Natural killer cell (primary cell): ENCODE data around the gene AASDHPPT. TPM values are rescaled to one million over a fixed set of nuclear protein-coding genes. Genes with fewer than 3 reads are reported as not detected.
A peak's percentile ranks its signal among the peaks of the same experiment; 100 is the strongest.

ENCODE experiments used
- ATAC-seq, 3 donors: fragments of 150-1000 bp in 2 of 3; fragments of 200-7000 bp in 1 of 3; cut with Tn5 transposase; 1 replicate in 1 of 3; 2 replicates in 2 of 3; pipeline ENCODE4 v1.10.0; 2021; ENCODE audit warnings: mild to moderate bottlenecking in 2 of 3, moderate library complexity in 2 of 3
- DNase-seq, 2 donors: peaks; one replicate each; pipeline versions ENCODE4 v3.0.0 to v3.0.0-alpha.2; 2013 to 2021; ENCODE audit warnings: mixed read lengths in 1 of 2
- H3K27ac ChIP-seq: one replicate; pipeline ENCODE4 v1.5.1; 2013; ENCODE audit warnings: mild to moderate bottlenecking, low read length
- H3K27me3 ChIP-seq: one replicate; pipeline ENCODE4 v1.6.1; 2013; ENCODE audit warnings: low read length; ENCODE audit not compliant: control insufficient read depth, insufficient read depth
- H3K36me3 ChIP-seq: one replicate; pipeline ENCODE4 v1.6.1; 2013; ENCODE audit warnings: low read length; ENCODE audit not compliant: control insufficient read depth, insufficient read depth
- H3K4me1 ChIP-seq: one replicate; pipeline ENCODE4 v1.6.1; 2013; ENCODE audit warnings: low read length; ENCODE audit not compliant: control insufficient read depth, insufficient read depth
- H3K4me3 ChIP-seq: one replicate; pipeline ENCODE4 v1.5.1; 2013; ENCODE audit warnings: low read length
- H3K9me3 ChIP-seq: one replicate; pipeline ENCODE4 v1.6.1; 2013; ENCODE audit warnings: low read length; ENCODE audit not compliant: control insufficient read depth, insufficient read depth
- H3K27ac Mint-ChIP-seq, 2 donors: one replicate each; pipeline ENCODE4 v1.8.0; 2022; ENCODE audit warnings: mild to moderate bottlenecking in 2 of 2, mixed read lengths in 2 of 2, moderate library complexity in 1 of 2
- H3K27me3 Mint-ChIP-seq, 2 donors: one replicate each; pipeline ENCODE4 v1.8.0; 2022; ENCODE audit warnings: low read depth in 2 of 2, mixed read lengths in 2 of 2
- H3K36me3 Mint-ChIP-seq: one replicate; pipeline ENCODE4 v1.8.0; 2022; ENCODE audit warnings: mixed read lengths
- H3K4me1 Mint-ChIP-seq, 2 donors: one replicate each; pipeline ENCODE4 v1.8.0; 2022; ENCODE audit warnings: mixed read lengths in 2 of 2
- H3K4me3 Mint-ChIP-seq: one replicate; pipeline ENCODE4 v1.8.0; 2022; ENCODE audit warnings: mild to moderate bottlenecking, moderate library complexity, mixed read lengths
- H3K9me3 Mint-ChIP-seq, 2 donors: one replicate each; pipeline ENCODE4 v1.8.0; 2022; ENCODE audit warnings: mixed read lengths in 2 of 2
- WGBS: methylation state at CpG from one replicate; pipeline ENCODE4 v1.1.7; 2013; ENCODE audit warnings: missing lambda C conversion rate; ENCODE audit not compliant: insufficient coverage; 5-methylcytosine and 5-hydroxymethylcytosine counted together
- intact Hi-C: fragments of 100-400 bp; cut with micrococcal nuclease; formaldehyde crosslinking; loops from one replicate; pipeline ENCODE4 v1.14.2; 2022
- total RNA-seq, 4 donors: library from RNA; stranded (reverse); fragments of 120-200 nt in 1 of 4; gene quantifications; one replicate each; pipeline versions ENCODE4 v1.2.3 to v1.2.4, GENCODE V29; 2013 to 2022
- TF ChIP-seq, protein P1 (sequence below): fragments of 200-600 bp; IDR thresholded peaks from one replicate; pipeline ENCODE4 v1.8.0; 2022; ENCODE audit warnings: antibody characterized with exemption

The AASDHPPT gene
- total RNA-seq, 3 donors from 2014 or later (not counting 1 experiment from before 2014, with no cell fraction given) = 18.7 to 30.6 (median 23.9) TPM

DNA sequence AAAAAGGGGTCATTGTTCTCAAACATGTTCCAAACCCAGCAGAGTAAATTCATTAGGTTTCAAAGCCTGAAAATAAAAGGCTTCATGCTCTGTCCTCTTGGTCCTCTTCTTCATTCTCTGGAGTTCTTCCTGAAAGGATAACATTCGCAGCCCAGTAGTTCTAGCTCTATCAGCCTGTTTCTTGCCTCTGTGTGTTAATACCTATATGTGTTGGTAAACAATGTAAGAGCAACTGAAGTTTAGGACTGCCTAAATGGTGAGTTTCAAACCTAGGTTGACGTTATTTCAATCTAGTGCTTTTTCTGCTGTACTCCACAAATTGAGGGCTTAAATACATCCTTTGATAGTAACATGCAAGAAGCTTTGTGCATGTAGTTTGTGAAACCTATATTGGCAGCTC, 9.4 kb downstream of the AASDHPPT start:
- H3K36me3 Mint-ChIP-seq = no peaks in the 10 kb centered on the region
- DNase-seq = no peak
- no peak overlapping the region for H3K4me3 Mint-ChIP-seq
- H3K27me3 ChIP-seq = no peaks in the 10 kb centered on the region
- H3K27ac Mint-ChIP-seq = peak overlapping the region; percentile 10 to 61
- H3K4me1 ChIP-seq = no peaks in the 10 kb centered on the region
- H3K4me3 ChIP-seq = no peak overlapping the region
- ATAC-seq = no peak
- intact Hi-C loops = no loop called here
- TF ChIP-seq, protein P1, sequence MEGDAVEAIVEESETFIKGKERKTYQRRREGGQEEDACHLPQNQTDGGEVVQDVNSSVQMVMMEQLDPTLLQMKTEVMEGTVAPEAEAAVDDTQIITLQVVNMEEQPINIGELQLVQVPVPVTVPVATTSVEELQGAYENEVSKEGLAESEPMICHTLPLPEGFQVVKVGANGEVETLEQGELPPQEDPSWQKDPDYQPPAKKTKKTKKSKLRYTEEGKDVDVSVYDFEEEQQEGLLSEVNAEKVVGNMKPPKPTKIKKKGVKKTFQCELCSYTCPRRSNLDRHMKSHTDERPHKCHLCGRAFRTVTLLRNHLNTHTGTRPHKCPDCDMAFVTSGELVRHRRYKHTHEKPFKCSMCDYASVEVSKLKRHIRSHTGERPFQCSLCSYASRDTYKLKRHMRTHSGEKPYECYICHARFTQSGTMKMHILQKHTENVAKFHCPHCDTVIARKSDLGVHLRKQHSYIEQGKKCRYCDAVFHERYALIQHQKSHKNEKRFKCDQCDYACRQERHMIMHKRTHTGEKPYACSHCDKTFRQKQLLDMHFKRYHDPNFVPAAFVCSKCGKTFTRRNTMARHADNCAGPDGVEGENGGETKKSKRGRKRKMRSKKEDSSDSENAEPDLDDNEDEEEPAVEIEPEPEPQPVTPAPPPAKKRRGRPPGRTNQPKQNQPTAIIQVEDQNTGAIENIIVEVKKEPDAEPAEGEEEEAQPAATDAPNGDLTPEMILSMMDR = no peak
- no peaks in the 10 kb centered on the region for H3K9me3 Mint-ChIP-seq
- WGBS = 73% methylated on average over 2 of the region's 2 CpGs
- H3K27ac ChIP-seq = no peak overlapping the region
- H3K36me3 ChIP-seq = peaks cover 29% of the 10 kb centered on the region
- H3K9me3 ChIP-seq = no peaks in the 10 kb centered on the region
- H3K27me3 Mint-ChIP-seq = no peaks in the 10 kb centered on the region
- peaks cover 33 to 49% of the 10 kb centered on the region in 2 donors for H3K4me1 Mint-ChIP-seq

DNA sequence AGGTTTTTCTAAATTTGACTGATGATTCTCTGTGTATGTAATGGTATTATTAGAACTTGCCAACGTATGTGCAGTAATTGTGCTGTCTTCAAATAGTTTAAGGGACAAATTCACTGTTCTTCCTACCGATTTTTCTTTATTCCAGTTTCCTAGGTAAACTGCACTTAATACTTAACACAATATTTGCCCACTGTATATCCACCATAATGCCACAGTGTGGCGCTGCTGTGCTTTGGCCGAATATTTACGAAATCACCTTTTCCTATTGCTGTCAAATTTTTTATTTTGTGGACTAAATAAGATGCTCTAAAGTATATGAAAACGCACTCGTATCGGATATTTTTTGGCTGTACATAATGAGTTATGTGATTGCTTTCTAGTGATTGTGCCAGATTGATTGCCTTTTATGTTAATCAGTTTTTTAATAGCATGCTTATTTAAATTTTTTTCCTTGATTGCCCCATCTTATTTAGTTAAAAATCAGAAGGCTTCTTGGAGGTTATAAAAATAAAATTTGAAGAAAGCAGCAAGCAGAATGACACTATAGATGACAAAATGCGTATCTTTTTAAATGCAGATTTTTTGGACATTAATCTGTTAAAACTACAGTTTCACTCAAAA, 10.5 kb downstream of the AASDHPPT start:
- ATAC-seq (peak; percentile 72 to 89 (median 81)), DNase-seq (peak; percentile 33 to 68)
- H3K27me3 Mint-ChIP-seq = no peaks in the 10 kb centered on the region
- 52% methylated on average over 6 of the region's 9 CpGs for WGBS
- no peaks in the 10 kb centered on the region for H3K36me3 Mint-ChIP-seq
- H3K27ac Mint-ChIP-seq = peak overlapping the region; percentile 6 to 70
- no peak overlapping the region for H3K4me3 ChIP-seq
- H3K27ac ChIP-seq = no peak overlapping the region
- H3K9me3 ChIP-seq = no peaks in the 10 kb centered on the region
- no peaks in the 10 kb centered on the region for H3K9me3 Mint-ChIP-seq
- no peaks in the 10 kb centered on the region for H3K4me1 ChIP-seq
- H3K36me3 ChIP-seq = peaks cover 35% of the 10 kb centered on the region
- TF ChIP-seq, protein P1 = peak; percentile 91
- H3K27me3 ChIP-seq = no peaks in the 10 kb centered on the region
- intact Hi-C loops = no loop called here
- no peak overlapping the region for H3K4me3 Mint-ChIP-seq
- peaks cover 27 to 47% of the 10 kb centered on the region in 2 donors for H3K4me1 Mint-ChIP-seq

DNA sequence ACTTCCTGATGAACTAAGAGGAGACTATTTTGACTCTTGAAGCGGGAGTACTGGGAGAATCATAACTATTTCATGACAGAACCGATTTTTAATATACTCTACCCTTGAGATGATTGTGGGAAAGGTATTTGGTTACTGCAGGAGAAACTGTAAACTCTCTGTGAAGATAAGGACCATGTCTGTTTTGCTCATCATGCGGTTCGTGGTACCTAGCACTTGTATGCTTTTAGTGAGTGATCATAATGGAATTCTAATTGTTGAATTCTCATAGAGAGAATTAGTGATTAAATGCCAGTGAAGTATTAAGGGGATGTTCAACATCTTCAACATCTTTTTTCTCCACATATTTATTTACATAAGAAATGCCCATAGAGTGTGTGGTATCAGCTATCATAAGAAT, 11.4 kb downstream of the AASDHPPT start:
- Mint-ChIP-seq H3K27me3 (no peaks in the 10 kb centered on the region), H3K36me3 (no peaks in the 10 kb centered on the region), H3K27ac (peak overlapping the region in 1 of 2 donors; percentile 14), H3K4me3 (no peak overlapping the region), H3K9me3 (no peaks in the 10 kb centered on the region), H3K4me1 (peaks cover 27 to 46% of the 10 kb centered on the region in 2 donors)
- intact Hi-C loops = no loop called here
- H3K27me3 ChIP-seq = no peaks in the 10 kb centered on the region
- H3K36me3 ChIP-seq = peaks cover 39% of the 10 kb centered on the region
- WGBS = 96% methylated on average over 2 of the region's 4 CpGs
- DNase-seq (no peak), ATAC-seq (no peak)
- H3K4me1 ChIP-seq = no peaks in the 10 kb centered on the region
- no peak overlapping the region for H3K4me3 ChIP-seq
- TF ChIP-seq, protein P1 = no peak
- no peaks in the 10 kb centered on the region for H3K9me3 ChIP-seq
- no peak overlapping the region for H3K27ac ChIP-seq
